Mucosa of descending colon (tissue), 3 donors: Measurements from ENCODE around the gene HPSE2. TPM values are rescaled to one million over a fixed set of nuclear protein-coding genes. Genes with fewer than 3 reads are reported as not detected.

Experiments
- ATAC-seq: fragments of 200-7000 bp; cut with Tn5 transposase; one replicate; pipeline ENCODE4 v1.9.1; 2020; ENCODE audit warnings: mild to moderate bottlenecking, moderate library complexity
- DNase-seq, 3 donors: peaks; one replicate each; pipeline ENCODE4 v3.0.0-alpha.2; 2020
- H3K36me3 ChIP-seq: fragments of 200-600 bp; one replicate; pipeline ENCODE4 v1.8.0; 2021; ENCODE audit warnings: low read depth, mild to moderate bottlenecking
- H3K4me1 ChIP-seq: fragments of 200-600 bp; one replicate; pipeline ENCODE4 v1.8.0; 2021; ENCODE audit warnings: low read depth, mild to moderate bottlenecking
- H3K4me3 ChIP-seq: fragments of 200-600 bp; one replicate; pipeline ENCODE4 v1.8.0; 2021; ENCODE audit warnings: mild to moderate bottlenecking
- H3K9me3 ChIP-seq: fragments of 200-600 bp; one replicate; pipeline ENCODE4 v1.8.0; 2021; ENCODE audit warnings: mild to moderate bottlenecking
- intact Hi-C, 2 donors: fragments of 100-400 bp; cut with DNase I in 1 of 2; cut with micrococcal nuclease in 1 of 2; formaldehyde crosslinking; loops; one replicate each; pipeline versions ENCODE4 v1.11.0 to v1.11.1; 2022; cut with DNase I, micrococcal nuclease
- total RNA-seq, 3 donors: library from RNA; stranded (reverse); fragmentation: NEBNext Ultra II Directional in 2 of 3; extraction: Animal tissue kit (Norgen Biotek cat#: 25700) in 2 of 3; gene quantifications; one replicate each; pipeline versions ENCODE4 v1.2.1 to v1.2.4, GENCODE V29; 2021 to 2023
- TF ChIP-seq, protein P1 (sequence below): fragments of 200-600 bp; IDR thresholded peaks from one replicate; pipeline ENCODE4 v1.8.0; 2022; ENCODE audit warnings: antibody characterized with exemption, mild to moderate bottlenecking
- donor health status: DM: no; HTN: no; CAD: no; lungs with moderate emphysema.
- donor health status: DM: no; HTN: no; CAD: no.
- donor health status: DM: no; HTN: yes; CAD: no.

Gene HPSE2
- total RNA-seq, 3 donors from 2014 or later = 1.3 to 3.7 (median 2.4) TPM

DNA sequence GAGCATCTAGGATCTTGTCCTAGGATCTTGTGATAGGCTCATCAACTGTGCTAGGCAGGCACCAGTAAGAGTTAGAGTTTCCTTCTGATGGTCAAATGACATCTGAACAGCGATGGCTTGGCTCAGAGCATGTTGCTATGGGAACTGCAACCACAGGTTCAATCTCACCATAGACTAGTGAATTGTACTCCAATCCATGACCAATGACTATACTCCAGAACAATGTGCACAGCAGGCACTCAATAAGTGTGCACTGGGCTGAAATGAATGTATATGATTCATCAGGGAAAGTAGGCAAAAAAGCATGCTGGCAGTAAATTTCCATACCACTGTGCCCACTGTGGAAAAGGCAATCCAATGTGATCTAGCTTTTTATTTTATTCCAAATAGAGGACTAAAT, 625.4 kb downstream of the HPSE2 start:
- intact Hi-C loops = no loop called here
- Histone ChIP-seq H3K4me3 (no peak overlapping the region), H3K36me3 (no peaks in the 10 kb centered on the region), H3K9me3 (no peaks in the 10 kb centered on the region), H3K4me1 (no peaks in the 10 kb centered on the region)
- DNase-seq (no peak), ATAC-seq (no peak)
- TF ChIP-seq, protein P1, sequence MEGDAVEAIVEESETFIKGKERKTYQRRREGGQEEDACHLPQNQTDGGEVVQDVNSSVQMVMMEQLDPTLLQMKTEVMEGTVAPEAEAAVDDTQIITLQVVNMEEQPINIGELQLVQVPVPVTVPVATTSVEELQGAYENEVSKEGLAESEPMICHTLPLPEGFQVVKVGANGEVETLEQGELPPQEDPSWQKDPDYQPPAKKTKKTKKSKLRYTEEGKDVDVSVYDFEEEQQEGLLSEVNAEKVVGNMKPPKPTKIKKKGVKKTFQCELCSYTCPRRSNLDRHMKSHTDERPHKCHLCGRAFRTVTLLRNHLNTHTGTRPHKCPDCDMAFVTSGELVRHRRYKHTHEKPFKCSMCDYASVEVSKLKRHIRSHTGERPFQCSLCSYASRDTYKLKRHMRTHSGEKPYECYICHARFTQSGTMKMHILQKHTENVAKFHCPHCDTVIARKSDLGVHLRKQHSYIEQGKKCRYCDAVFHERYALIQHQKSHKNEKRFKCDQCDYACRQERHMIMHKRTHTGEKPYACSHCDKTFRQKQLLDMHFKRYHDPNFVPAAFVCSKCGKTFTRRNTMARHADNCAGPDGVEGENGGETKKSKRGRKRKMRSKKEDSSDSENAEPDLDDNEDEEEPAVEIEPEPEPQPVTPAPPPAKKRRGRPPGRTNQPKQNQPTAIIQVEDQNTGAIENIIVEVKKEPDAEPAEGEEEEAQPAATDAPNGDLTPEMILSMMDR = no peak

- Histone ChIP-seq H3K4me1 (no peaks in the 10 kb centered on the region), H3K9me3 (no peaks in the 10 kb centered on the region), H3K4me3 (no peak overlapping the region), H3K36me3 (no peaks in the 10 kb centered on the region)
- DNase-seq (no peak), ATAC-seq (no peak)
- intact Hi-C loops = no loop called here
- TF ChIP-seq, protein P1 = no peak
Observed at GRCh38 chr10:98609265-98609664, 626.4 kb downstream of the HPSE2 start.

GRCh38 chr10:98608411-98608810, 627.2 kb downstream of the HPSE2 start:
- Histone ChIP-seq H3K9me3 (no peaks in the 10 kb centered on the region), H3K36me3 (no peaks in the 10 kb centered on the region), H3K4me1 (no peaks in the 10 kb centered on the region), H3K4me3 (no peak overlapping the region)
- ATAC-seq = no peak
- no peak for DNase-seq
- TF ChIP-seq, protein P1 = no peak
- intact Hi-C loops = no loop called here

- H3K4me1 ChIP-seq = no peaks in the 10 kb centered on the region
- DNase-seq (no peak), ATAC-seq (no peak)
- no peaks in the 10 kb centered on the region for H3K36me3 ChIP-seq
- no peaks in the 10 kb centered on the region for H3K9me3 ChIP-seq
- H3K4me3 ChIP-seq = no peak overlapping the region
- intact Hi-C loops = no loop called here
- TF ChIP-seq, protein P1 = no peak
Observed at GRCh38 chr10:98602224-98602623, 633.4 kb downstream of the HPSE2 start.

DNA sequence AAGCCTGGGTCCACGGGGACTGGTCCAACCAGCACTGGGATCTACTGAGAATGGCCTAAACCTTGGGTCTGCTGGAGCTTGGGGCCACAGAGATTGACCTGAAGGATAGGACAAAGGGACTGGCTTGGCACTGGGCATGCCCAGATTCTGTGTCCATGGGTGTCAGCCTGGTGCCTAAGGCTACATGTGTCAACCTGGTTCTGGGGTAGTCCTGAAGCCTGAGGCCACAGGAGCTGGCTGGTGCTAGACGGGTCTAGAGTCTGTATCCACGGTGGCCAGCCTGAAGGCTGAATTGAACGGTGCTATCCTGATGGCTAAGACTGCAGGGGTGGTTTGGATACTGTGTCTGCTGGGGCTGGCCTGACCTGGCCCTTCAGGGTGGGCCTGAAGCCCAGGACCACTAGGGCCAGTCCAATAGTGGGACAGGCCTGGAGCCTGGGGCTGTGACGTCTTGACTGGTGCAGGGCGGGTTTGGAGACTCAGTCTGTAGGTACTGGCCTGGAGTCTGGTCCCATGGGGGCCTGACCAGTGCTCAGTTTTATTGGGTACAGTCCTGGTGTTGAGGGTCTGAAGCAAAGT, 636.5 kb downstream of the HPSE2 start:
- TF ChIP-seq, protein P1 = no peak
- intact Hi-C loops = no loop called here
- no peak for DNase-seq
- Histone ChIP-seq H3K4me3 (no peak overlapping the region), H3K4me1 (no peaks in the 10 kb centered on the region), H3K36me3 (no peaks in the 10 kb centered on the region), H3K9me3 (no peaks in the 10 kb centered on the region)
- no peak for ATAC-seq

GRCh38 chr10:98596404-98596803, 639.2 kb downstream of the HPSE2 start:
- Histone ChIP-seq H3K36me3 (no peaks in the 10 kb centered on the region), H3K4me3 (no peak overlapping the region), H3K9me3 (no peaks in the 10 kb centered on the region), H3K4me1 (no peaks in the 10 kb centered on the region)
- TF ChIP-seq, protein P1 = no peak
- DNase-seq (no peak), ATAC-seq (no peak)
- intact Hi-C loops = no loop called here
